ENCODE measurements around the gene FBXL22.
"Not testable (repeated sequence)": the region's sequence is repeated elsewhere in the genome, so short reads cannot be mapped to it uniquely, and the experiment has no call there.

Gene FBXL22

DNA sequence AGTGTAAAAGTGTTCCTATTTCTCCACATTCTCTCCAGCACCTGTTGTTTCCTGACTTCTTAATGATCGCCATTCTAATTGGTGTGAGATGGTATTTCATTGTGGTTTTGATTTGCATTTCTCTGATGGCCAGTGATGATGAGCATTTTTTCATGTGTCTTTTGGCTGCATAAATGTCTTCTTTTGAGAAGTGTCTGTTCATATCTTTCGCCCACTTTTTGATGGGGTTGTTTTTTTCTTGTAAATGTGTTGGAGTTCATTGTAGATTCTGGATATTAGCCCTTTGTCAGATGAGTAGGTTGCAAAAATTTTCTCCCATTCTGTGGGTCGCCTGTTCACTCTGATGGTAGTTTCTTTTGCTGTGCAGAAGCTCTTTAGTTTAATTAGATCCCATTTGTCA is 20.4 kb downstream of the FBXL22 start:
- DNase-seq: not testable (repeated sequence)

- not testable (repeated sequence) for DNase-seq
Measured at GRCh38 chr15:63620760-63621159, 23.6 kb downstream of the FBXL22 start.

GRCh38 chr15:63623232-63623969 is 26.2 kb downstream of the FBXL22 start:
- no peak for DNase-seq

DNA sequence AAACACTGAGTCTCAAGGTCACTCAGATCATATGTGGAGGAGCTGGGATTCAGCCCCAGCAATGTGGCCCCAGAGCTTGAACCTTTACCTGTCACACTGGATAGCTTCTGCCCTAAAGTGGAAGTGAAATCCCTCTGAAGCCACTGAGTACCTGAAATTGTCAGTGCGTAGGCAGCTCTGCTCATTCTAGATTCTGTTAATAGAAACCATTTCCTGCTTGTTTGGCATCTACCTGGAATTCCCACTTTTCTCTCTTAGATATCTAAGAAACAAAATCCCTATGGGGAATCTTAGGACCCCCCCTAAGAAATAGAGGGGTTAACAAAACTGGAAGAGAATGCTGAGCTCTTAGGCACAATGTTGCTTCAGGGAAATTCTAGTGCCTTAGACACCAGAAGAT is 29.8 kb downstream of the FBXL22 start:
- DNase-seq: no peak

DNA sequence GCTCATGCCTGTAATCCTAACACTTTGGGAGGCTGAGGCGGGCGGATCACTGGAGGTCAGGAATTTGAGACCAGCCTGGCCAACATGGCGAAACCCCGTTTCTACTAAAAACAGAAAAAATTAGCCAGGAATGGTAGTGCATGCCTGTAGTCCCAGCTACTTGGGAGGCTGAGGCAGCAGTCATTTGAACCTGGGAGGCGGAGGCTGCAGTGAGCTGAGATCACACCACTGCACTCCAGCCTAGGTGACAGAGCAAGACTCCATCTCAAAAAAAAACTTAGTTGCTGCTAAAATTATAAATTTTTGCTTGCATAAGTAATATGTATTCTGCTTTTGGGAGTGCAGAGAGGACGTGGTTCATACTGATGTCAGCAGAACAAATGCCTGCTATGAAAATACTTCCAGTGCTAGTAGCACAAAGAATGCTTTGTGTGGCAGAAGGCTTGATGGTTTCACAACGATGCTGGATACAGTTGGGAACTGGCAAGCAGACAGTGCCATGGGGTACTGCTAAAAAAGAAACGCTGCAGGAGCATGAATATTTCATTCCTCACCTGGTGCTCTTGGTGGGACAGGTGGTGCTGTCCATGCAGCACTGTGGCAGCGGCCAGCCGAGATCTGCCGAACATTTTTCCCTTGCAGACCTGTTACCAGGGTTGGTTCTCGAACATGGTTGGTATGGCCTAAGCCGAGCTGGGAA is 31.1 kb downstream of the FBXL22 start:
- DNase-seq: no peak

- DNase-seq: no peak
Measured at GRCh38 chr15:63630036-63630751, 33.0 kb downstream of the FBXL22 start.

DNA sequence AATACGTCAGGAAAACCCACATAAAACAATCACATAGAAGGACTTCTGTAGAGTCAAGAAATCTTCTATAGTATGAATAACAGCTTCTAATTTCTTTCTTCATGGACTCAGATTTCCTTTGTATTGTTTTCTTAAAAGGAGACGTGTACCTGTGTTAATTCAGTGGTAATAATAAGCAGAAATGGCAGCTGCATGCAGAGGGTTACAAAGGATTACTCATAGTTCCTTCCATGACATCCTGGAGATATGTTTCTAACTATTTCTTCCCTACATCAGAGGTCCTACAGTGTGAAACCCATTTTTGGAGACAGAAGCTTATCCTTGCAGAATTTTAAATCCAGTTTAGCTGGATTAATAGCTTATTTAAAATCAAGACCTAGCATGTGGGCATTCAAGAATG is 36.1 kb downstream of the FBXL22 start:
- DNase-seq: no peak

- no peak for DNase-seq
Measured at GRCh38 chr15:63634154-63634553, 37.0 kb downstream of the FBXL22 start.

GRCh38 chr15:63636518-63637061 is 39.4 kb downstream of the FBXL22 start:
- no peak for DNase-seq

- no peak for DNase-seq
Measured at GRCh38 chr15:63638839-63639238, 41.7 kb downstream of the FBXL22 start.

DNA sequence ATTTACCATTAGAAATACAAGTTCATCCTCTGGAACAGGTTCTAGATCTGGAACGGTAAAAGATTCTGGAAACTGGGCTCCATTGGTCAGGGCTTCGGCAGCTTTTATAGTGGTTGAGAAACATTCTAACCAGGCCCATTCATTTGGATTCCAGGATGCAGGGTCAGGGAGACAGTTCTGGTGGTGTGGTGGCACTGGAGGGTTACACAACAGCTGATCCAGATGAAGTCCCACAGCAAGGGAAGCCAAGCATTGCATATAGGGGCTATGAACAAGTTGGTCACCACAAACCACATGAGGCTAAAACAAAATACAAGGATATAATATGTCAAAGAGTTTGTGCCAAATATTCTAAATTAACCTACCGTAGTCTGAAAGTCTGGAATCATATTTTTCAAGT is 43.0 kb downstream of the FBXL22 start:
- DNase-seq: no peak

All from NCI-H2171 (cell line).